Endothelial cell of umbilical vein (primary cell): ENCODE results near the gene MAN1A1.

Experiments
- EZH2 ChIP-seq: IDR thresholded peaks from 2 replicates; pipeline ENCODE4 v1.6.1; 2012; ENCODE audit warnings: borderline replicate concordance, low read depth, mild to moderate bottlenecking, moderate library complexity, low read length, inconsistent platforms; ENCODE audit not compliant: severe bottlenecking
- FOS ChIP-seq: IDR thresholded peaks from 2 replicates; pipeline ENCODE4 v1.6.1; 2011; ENCODE audit warnings: mild to moderate bottlenecking, low read length, moderate library complexity, borderline replicate concordance; ENCODE audit not compliant: insufficient read depth
- GATA2 ChIP-seq: IDR thresholded peaks from 2 replicates; pipeline ENCODE4 v1.7.0; 2011; ENCODE audit warnings: low read depth, mild to moderate bottlenecking, moderate library complexity, mixed read lengths, low read length; ENCODE audit not compliant: insufficient read length, insufficient read depth
- JUN ChIP-seq: IDR thresholded peaks from 2 replicates; pipeline ENCODE4 v1.6.1; 2011; ENCODE audit warnings: borderline replicate concordance, low read depth; ENCODE audit not compliant: insufficient read length, insufficient read depth
- MYC ChIP-seq: IDR thresholded peaks from one replicate; pipeline ENCODE4 v1.6.1; 2011; ENCODE audit warnings: mild to moderate bottlenecking, low read depth, low read length
- POLR2A ChIP-seq: IDR thresholded peaks from 2 replicates; pipeline ENCODE4 v1.6.1; 2012; ENCODE audit warnings: low read depth, mild to moderate bottlenecking, control low read depth, low read length
- POLR2AphosphoS5 ChIP-seq: IDR thresholded peaks from 2 replicates; pipeline ENCODE4 v1.6.1; 2012; ENCODE audit warnings: low read depth, mild to moderate bottlenecking, control low read depth, low read length, moderate library complexity; ENCODE audit not compliant: insufficient read depth
- TF ChIP-seq, protein P1 (sequence below): IDR thresholded peaks from 2 replicates; pipeline ENCODE4 v1.6.1; 2011; ENCODE audit not compliant: insufficient read depth, insufficient read length
- TF ChIP-seq, protein P2 (sequence below), 2 donors: IDR thresholded peaks; 1 replicate in 1 of 2; 2 replicates in 1 of 2; pipeline ENCODE4 v1.5.1; 2011; ENCODE audit warnings: low read length in 2 of 2, mild to moderate bottlenecking in 2 of 2, moderate library complexity in 2 of 2, control low read depth in 1 of 2, inconsistent platforms in 1 of 2, low read depth in 1 of 2; ENCODE audit not compliant: insufficient read depth in 1 of 2; ENCODE audit errors: extremely low read depth in 1 of 2

DNA sequence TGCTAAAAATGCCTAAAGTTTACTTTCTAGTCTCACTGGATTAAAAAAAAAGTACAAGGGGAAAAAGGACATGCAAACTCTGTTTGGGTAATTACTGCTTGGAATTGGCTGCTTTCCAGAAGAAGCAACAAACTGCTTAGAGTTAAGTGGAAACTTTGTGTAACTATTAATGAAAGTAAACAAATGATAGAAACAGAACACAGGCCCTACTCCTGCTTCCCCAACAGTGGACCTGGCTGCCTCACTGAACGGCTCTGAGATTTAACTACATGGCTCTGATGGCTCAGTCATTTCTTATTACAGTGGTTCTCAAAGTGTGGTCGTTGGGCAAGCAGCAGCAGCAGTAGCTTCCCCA lies 108.5 kb downstream of the MAN1A1 start:
- TF ChIP-seq, protein P1, sequence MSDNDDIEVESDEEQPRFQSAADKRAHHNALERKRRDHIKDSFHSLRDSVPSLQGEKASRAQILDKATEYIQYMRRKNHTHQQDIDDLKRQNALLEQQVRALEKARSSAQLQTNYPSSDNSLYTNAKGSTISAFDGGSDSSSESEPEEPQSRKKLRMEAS, result no peak
- TF ChIP-seq EZH2, result no peak
- TF ChIP-seq, protein P2, sequence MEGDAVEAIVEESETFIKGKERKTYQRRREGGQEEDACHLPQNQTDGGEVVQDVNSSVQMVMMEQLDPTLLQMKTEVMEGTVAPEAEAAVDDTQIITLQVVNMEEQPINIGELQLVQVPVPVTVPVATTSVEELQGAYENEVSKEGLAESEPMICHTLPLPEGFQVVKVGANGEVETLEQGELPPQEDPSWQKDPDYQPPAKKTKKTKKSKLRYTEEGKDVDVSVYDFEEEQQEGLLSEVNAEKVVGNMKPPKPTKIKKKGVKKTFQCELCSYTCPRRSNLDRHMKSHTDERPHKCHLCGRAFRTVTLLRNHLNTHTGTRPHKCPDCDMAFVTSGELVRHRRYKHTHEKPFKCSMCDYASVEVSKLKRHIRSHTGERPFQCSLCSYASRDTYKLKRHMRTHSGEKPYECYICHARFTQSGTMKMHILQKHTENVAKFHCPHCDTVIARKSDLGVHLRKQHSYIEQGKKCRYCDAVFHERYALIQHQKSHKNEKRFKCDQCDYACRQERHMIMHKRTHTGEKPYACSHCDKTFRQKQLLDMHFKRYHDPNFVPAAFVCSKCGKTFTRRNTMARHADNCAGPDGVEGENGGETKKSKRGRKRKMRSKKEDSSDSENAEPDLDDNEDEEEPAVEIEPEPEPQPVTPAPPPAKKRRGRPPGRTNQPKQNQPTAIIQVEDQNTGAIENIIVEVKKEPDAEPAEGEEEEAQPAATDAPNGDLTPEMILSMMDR (IDR thresholded peaks at IDR 0.05; ENCODE audit: extremely low read depth in 1 of 2, insufficient read depth in 1 of 2, low read depth in 1 of 2, low read length in 2 of 2), result no peak
- TF ChIP-seq POLR2A, result no peak
- no peak for TF ChIP-seq POLR2AphosphoS5
- no peak for TF ChIP-seq JUN
- TF ChIP-seq MYC, result no peak
- no peak for TF ChIP-seq GATA2
- no peak for TF ChIP-seq FOS
